Thyroid gland (tissue), 4 donors: Measurements from ENCODE around the gene KIF5C. TPM values are rescaled to one million over a fixed set of nuclear protein-coding genes. Genes with fewer than 3 reads are reported as not detected.

ENCODE experiments used
- DNase-seq, 2 donors: peaks; one replicate each; pipeline ENCODE4 v3.0.0-alpha.2; 2019
- H3K27ac ChIP-seq, 3 donors: fragments of 200-600 bp; sonication (generic); 1 replicate in 2 of 3; 2 replicates in 1 of 3; pipeline ENCODE4 v1.5.1; 2016 to 2019; ENCODE audit warnings: mild to moderate bottlenecking in 1 of 3, moderate library complexity in 1 of 3
- H3K27me3 ChIP-seq: fragments of 200-600 bp; sonication (generic); one replicate; pipeline ENCODE4 v1.5.1; 2019
- H3K36me3 ChIP-seq, 2 donors: fragments of 200-600 bp; sonication (generic); one replicate each; pipeline ENCODE4 v1.5.1; 2016 to 2019
- H3K4me1 ChIP-seq, 2 donors: fragments of 200-600 bp; sonication (generic); one replicate each; pipeline ENCODE4 v1.5.1; 2017 to 2019
- H3K4me3 ChIP-seq, 3 donors: fragments of 200-600 bp; sonication (generic); replicated peaks in 1 of 3; 1 replicate in 2 of 3; 2 replicates in 1 of 3; pipeline ENCODE4 v1.5.1; 2016; ENCODE audit warnings: mild to moderate bottlenecking in 1 of 3
- H3K9me3 ChIP-seq: fragments of 200-600 bp; sonication (generic); one replicate; pipeline ENCODE4 v1.5.1; 2017
- CTCF ChIP-seq, 6 experiments: fragments of 200-600 bp in 3 of 6; fragments of 450-650 bp in 3 of 6; sonication (generic) in 3 of 6; IDR thresholded peaks; one replicate each; pipeline ENCODE4 v1.5.1; 2016 to 2019; ENCODE audit warnings: antibody characterized with exemption in 6 of 6, mild to moderate bottlenecking in 2 of 6, inconsistent platforms in 1 of 6, moderate library complexity in 1 of 6
- POLR2A ChIP-seq, 2 donors: fragments of 450-650 bp; IDR thresholded peaks; one replicate each; pipeline ENCODE4 v1.6.1; 2017; ENCODE audit warnings: antibody characterized with exemption in 2 of 2, mild to moderate bottlenecking in 2 of 2, moderate library complexity in 1 of 2
- WGBS, 2 donors: methylation state at CpG; one replicate each; pipeline ENCODE4 v1.1.5; 2017; 5-methylcytosine and 5-hydroxymethylcytosine counted together
- intact Hi-C: fragments of 100-400 bp; cut with DNase I; formaldehyde crosslinking; loops from one replicate; pipeline ENCODE4 v1.15.1; 2023
- total RNA-seq, 4 donors: library from RNA; depleted of rRNA; stranded (reverse); fragments of >200 nt; gene quantifications; one replicate each; pipeline ENCODE4 v1.2.3, GENCODE V29; 2016

Gene KIF5C
- total RNA-seq, 4 donors from 2014 or later: 1.9 to 2.8 (median 2.3) TPM

GRCh38 chr2:148992448-148992847, 117.4 kb downstream of the KIF5C start:
- intact Hi-C loops: loop anchor here (5.0 kb wide), 1 partner anchor 65 kb away; no protein-coding TSS in a partner anchor
- TF ChIP-seq POLR2A (IDR thresholded peaks at IDR 0.05): no peak
- no peak for TF ChIP-seq CTCF (IDR thresholded peaks at IDR 0.05)

GRCh38 chr2:148993351-148993750, 118.3 kb downstream of the KIF5C start:
- Histone ChIP-seq H3K4me3 (no peak overlapping the region), H3K27ac (no peak overlapping the region), H3K36me3 (no peaks in the 10 kb centered on the region), H3K9me3 (no peaks in the 10 kb centered on the region), H3K4me1 (no peaks in the 10 kb centered on the region), H3K27me3 (no peaks in the 10 kb centered on the region)
- DNase-seq: no peak
- intact Hi-C loops: loop anchor here (5.0 kb wide), 1 partner anchor 66 kb away; no protein-coding TSS in a partner anchor
- TF ChIP-seq POLR2A (IDR thresholded peaks at IDR 0.05) (no peak), CTCF (IDR thresholded peaks at IDR 0.05) (no peak)
- 77 to 81% methylated on average over 3 of the region's 3 CpGs for WGBS, 2 donors

More at GRCh38 chr2:148992448-148992847, 117.4 kb downstream of the KIF5C start:
- DNase-seq: no peak
- H3K9me3 ChIP-seq: no peaks in the 10 kb centered on the region
- H3K27ac ChIP-seq: no peak overlapping the region
- no peaks in the 10 kb centered on the region for H3K36me3 ChIP-seq
- no peaks in the 10 kb centered on the region for H3K27me3 ChIP-seq
- no peaks in the 10 kb centered on the region for H3K4me1 ChIP-seq
- H3K4me3 ChIP-seq: no peak overlapping the region

DNA sequence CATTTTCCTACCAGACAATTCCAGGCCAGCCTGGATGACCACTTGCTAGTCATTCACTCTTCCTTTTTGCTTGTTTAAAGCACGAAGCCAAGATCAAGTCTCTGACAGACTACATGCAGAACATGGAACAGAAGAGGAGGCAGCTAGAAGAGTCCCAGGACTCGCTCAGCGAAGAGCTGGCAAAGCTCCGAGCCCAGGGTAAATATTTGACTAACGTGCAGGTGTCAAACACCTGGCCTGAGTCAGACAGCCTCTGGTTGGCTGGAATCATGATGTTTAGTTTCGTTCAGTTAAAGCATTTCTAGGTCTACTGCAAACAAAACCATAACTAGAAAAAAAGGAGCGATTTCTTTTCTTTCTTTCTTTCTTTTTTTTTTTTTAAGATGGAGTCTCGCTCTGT, 119.3 kb downstream of the KIF5C start:
- H3K27me3 ChIP-seq: no peaks in the 10 kb centered on the region
- intact Hi-C loops: loop anchor here (5.0 kb wide), 1 partner anchor 67 kb away; no protein-coding TSS in a partner anchor
- 77 to 89% methylated on average over 8 of the region's 8 CpGs for WGBS, 2 donors

DNA sequence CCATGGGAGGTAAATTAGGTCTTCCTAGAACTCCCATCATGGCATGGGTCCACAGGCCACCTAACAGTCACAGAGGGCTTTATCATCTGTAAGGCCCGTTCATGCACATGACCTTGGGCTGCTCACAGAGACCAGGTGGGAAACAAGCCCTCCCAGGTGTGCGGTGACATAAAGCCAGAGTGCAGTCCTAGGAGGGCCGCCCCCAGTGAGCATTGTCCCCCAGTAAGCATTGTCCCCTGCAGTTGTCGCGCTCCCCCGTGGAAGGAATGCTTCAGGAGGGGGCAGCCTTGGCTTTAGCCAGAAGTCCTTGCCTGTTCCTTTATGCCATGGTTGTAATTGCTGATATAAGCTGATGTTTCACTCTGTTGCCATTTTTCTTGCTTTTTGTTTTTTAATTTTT, 121.8 kb downstream of the KIF5C start:
- H3K9me3 ChIP-seq: no peaks in the 10 kb centered on the region
- intact Hi-C loops: no loop called here
- H3K4me1 ChIP-seq: no peaks in the 10 kb centered on the region
- WGBS, 2 donors: 89 to 90% methylated on average over 6 of the region's 6 CpGs
- no peak overlapping the region for H3K27ac ChIP-seq
- TF ChIP-seq POLR2A (IDR thresholded peaks at IDR 0.05) (no peak), CTCF (IDR thresholded peaks at IDR 0.05) (no peak)
- no peak overlapping the region for H3K4me3 ChIP-seq
- no peaks in the 10 kb centered on the region for H3K36me3 ChIP-seq
- no peak for DNase-seq
- no peaks in the 10 kb centered on the region for H3K27me3 ChIP-seq

More for the DNA sequence above, 119.3 kb downstream of the KIF5C start:
- Histone ChIP-seq H3K36me3 (no peaks in the 10 kb centered on the region), H3K4me3 (no peak overlapping the region), H3K27ac (no peak overlapping the region), H3K9me3 (no peaks in the 10 kb centered on the region), H3K4me1 (no peaks in the 10 kb centered on the region)
- no peak for DNase-seq
- TF ChIP-seq CTCF (IDR thresholded peaks at IDR 0.05): no peak
- TF ChIP-seq POLR2A (IDR thresholded peaks at IDR 0.05): no peak

DNA sequence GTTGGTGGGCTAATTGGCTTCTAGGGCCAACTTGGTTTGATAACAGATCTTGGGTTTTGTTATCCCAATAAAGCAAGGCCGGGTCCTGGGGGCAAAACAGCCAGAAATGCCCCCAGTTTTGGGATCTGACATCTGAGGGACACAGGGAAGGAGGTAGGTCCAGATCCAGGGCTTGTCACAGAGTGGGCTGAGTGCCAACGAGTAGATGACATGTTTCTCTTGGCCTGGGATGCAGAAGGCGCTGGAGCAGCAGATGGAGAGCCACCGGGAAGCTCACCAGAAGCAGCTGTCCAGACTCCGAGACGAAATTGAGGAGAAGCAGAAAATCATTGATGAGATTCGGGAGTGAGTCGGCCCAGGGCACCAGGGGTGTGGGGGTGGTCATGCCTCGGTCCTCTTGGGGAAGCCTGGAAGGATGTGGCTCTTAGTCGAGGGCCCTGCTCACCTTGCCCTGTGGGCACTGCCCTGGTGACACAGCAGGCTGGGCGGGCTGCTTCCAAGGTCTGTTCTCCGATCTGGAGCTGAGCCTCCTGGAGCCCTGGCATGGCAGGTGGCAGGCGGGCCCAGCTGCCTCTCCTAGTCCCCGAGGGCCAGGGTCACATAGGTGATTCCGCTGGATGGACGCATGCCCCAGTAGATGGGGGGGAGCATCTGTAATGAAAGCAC, 123.3 kb downstream of the KIF5C start:
- no peak for DNase-seq
- H3K36me3 ChIP-seq: no peaks in the 10 kb centered on the region
- no peaks in the 10 kb centered on the region for H3K27me3 ChIP-seq
- intact Hi-C loops: no loop called here
- no peak for TF ChIP-seq POLR2A (IDR thresholded peaks at IDR 0.05)
- no peak for TF ChIP-seq CTCF (IDR thresholded peaks at IDR 0.05)
- H3K4me1 ChIP-seq: no peaks in the 10 kb centered on the region
- no peak overlapping the region for H3K4me3 ChIP-seq
- WGBS, 2 donors: 84 to 89% methylated on average over 13 to 15 of the region's 16 CpGs
- no peaks in the 10 kb centered on the region for H3K9me3 ChIP-seq
- no peak overlapping the region for H3K27ac ChIP-seq
